ENCODE measurements around the gene PLEKHG2. TPM values are rescaled to one million over a fixed set of nuclear protein-coding genes. Genes with fewer than 3 reads are reported as not detected.

Gene PLEKHG2
- total RNA-seq, 1 experiment from 2014 or later: 62.3 TPM

- TF ChIP-seq NFYB (CRISPR knock-in tag; conservative IDR thresholded peaks at IDR 0.05; ENCODE audit: low read depth) (no peak), ZNF138 (CRISPR knock-in tag; conservative IDR thresholded peaks at IDR 0.05) (no peak), ETV6 (CRISPR knock-in tag; IDR thresholded peaks at IDR 0.05) (0 out of 2 replicates have a peak, but pooled peaks have one; percentile 44), ATF6 (CRISPR knock-in tag; IDR thresholded peaks at IDR 0.05) (no peak), FOXK1 (CRISPR knock-in tag; IDR thresholded peaks at IDR 0.05) (0 out of 2 replicates have a peak, but pooled peaks have one; percentile 20), ZNF281 (CRISPR knock-in tag; IDR thresholded peaks at IDR 0.05) (no peak)
These were observed 1.6 kb downstream of the PLEKHG2 start (continued) for GRCh38 chr19:39413911-39414608.

- Mint-ChIP-seq H3K4me3 (peak overlapping the region; percentile 56), H3K4me1 (peaks cover 32% of the 10 kb centered on the region), H3K36me3 (peaks cover 15% of the 10 kb centered on the region), H3K9me3 (no peaks in the 10 kb centered on the region), H3K27ac (peak overlapping the region; percentile 33), H3K27me3 (ENCODE audit: low read depth) (no peaks in the 10 kb centered on the region)
- POLR2A ChIA-PET: interaction anchor here (0.7 to 2.2 kb wide), 4 partner anchors 11 to 20 kb away, joined by 4 to 17 read pairs (median 10); partner anchors contain the start of gene RPS16
- CTCF ChIA-PET: interaction anchor here (1.1 to 2.2 kb wide), 6 partner anchors 12 to 216 kb away, joined by 4 to 12 read pairs (median 8); partner anchors contain the start of genes MED29, PAF1 and RPS16
- DNase-seq (ENCODE audit: low spot score) (peak; percentile 72), ATAC-seq (peak; percentile 8)
- no peak for TF ChIP-seq NFATC4 (CRISPR knock-in tag; IDR thresholded peaks at IDR 0.05)
These were observed 2.9 kb downstream of the PLEKHG2 start for GRCh38 chr19:39415111-39416046.

GRCh38 chr19:39416152-39417120 is 4.0 kb downstream of the PLEKHG2 start:
- Mint-ChIP-seq H3K36me3 (peaks cover 18% of the 10 kb centered on the region), H3K27me3 (ENCODE audit: low read depth) (no peaks in the 10 kb centered on the region), H3K4me3 (no peak overlapping the region), H3K27ac (no peak overlapping the region), H3K9me3 (no peaks in the 10 kb centered on the region), H3K4me1 (peaks cover 21% of the 10 kb centered on the region)
- ATAC-seq (no peak), DNase-seq (ENCODE audit: low spot score) (no peak)
- CTCF ChIA-PET: interaction anchor here (0.6 to 1.3 kb wide), 5 partner anchors 11 to 103 kb away, joined by 3 to 5 read pairs (median 3); no protein-coding TSS in a partner anchor
- POLR2A ChIA-PET: interaction anchor here (0.6 to 1.2 kb wide), 4 partner anchors 10 to 76 kb away, joined by 3 to 4 read pairs (median 4); no protein-coding TSS in a partner anchor
- TF ChIP-seq ZNF232 (CRISPR knock-in tag; IDR thresholded peaks at IDR 0.05) (no peak), FOXP4 (CRISPR knock-in tag; IDR thresholded peaks at IDR 0.05) (no peak), CDX4 (CRISPR knock-in tag; IDR thresholded peaks at IDR 0.05; ENCODE audit: borderline replicate concordance) (no peak), USF1 (CRISPR knock-in tag; IDR thresholded peaks at IDR 0.05) (no peak), IRF1 (CRISPR knock-in tag; IDR thresholded peaks at IDR 0.05) (no peak), ATF6 (CRISPR knock-in tag; IDR thresholded peaks at IDR 0.05) (no peak), SOX15 (CRISPR knock-in tag; IDR thresholded peaks at IDR 0.05) (no peak), ESRRA (CRISPR knock-in tag; IDR thresholded peaks at IDR 0.05; ENCODE audit: borderline replicate concordance) (no peak), ZNF423 (CRISPR knock-in tag; IDR thresholded peaks at IDR 0.05) (no peak)

All from WTC11 (cell line).